ENCODE results near the gene TRMT5. TPM values are rescaled to one million over a fixed set of nuclear protein-coding genes. Genes with fewer than 3 reads are reported as not detected.

TRMT5 gene
- total RNA-seq, 1 donor from 2014 or later = 13.2 TPM

DNA sequence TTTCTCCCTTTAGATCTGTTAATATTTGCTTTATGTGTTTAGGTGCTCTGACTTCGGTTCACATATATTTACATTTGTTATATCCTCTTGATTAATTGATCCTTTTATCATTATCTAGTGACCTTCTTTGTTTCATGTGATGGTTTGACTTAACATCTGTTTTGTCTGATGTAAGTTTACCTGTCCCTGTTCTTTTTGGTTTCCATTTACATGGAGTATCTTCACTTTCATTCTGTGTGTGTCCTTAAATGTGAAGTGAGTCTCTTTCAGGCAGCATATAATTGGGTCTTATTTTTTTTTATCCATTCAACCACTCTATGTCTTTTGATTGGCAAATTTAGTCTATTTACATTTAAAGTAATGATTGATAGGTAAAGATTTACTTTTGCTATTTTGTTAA, 24.2 kb downstream of the TRMT5 start:
- no peak for ATAC-seq (ENCODE audit: low read depth)
- H3K27ac Mint-ChIP-seq = no peak overlapping the region
- H3K36me3 Mint-ChIP-seq (ENCODE audit: low read depth) = peaks cover 55% of the 10 kb centered on the region

DNA sequence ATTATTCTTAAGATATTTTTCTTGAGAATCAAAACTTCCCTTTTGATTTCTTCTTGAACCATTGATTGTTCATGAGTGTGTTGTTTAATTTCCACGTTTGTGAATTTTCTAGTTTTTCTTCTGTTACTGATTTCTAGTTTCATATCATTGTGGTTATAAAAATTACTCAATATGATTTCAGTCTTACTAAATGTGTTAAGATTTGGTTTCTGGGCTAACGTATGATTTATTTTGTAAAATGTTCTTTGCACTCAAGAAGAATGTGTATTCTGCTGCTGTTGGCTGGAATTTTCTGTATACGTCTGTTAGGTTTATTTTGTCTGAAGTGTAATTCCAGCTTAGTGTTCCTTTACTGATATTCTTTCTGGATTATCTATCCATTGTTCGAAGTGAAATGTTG, 24.7 kb downstream of the TRMT5 start:
- CTCF ChIA-PET = no interaction called here
- Mint-ChIP-seq H3K4me1 (no peaks in the 10 kb centered on the region), H3K36me3 (ENCODE audit: low read depth) (peaks cover 53% of the 10 kb centered on the region), H3K27me3 (no peaks in the 10 kb centered on the region), H3K27ac (no peak overlapping the region), H3K9me3 (peaks cover 36% of the 10 kb centered on the region), H3K4me3 (no peak overlapping the region)
- POLR2A ChIA-PET = no interaction called here
- no peak for ATAC-seq (ENCODE audit: low read depth)
- intact Hi-C loops (cut with micrococcal nuclease) = no loop called here
- no peak for DNase-seq
- TF ChIP-seq, protein P1, sequence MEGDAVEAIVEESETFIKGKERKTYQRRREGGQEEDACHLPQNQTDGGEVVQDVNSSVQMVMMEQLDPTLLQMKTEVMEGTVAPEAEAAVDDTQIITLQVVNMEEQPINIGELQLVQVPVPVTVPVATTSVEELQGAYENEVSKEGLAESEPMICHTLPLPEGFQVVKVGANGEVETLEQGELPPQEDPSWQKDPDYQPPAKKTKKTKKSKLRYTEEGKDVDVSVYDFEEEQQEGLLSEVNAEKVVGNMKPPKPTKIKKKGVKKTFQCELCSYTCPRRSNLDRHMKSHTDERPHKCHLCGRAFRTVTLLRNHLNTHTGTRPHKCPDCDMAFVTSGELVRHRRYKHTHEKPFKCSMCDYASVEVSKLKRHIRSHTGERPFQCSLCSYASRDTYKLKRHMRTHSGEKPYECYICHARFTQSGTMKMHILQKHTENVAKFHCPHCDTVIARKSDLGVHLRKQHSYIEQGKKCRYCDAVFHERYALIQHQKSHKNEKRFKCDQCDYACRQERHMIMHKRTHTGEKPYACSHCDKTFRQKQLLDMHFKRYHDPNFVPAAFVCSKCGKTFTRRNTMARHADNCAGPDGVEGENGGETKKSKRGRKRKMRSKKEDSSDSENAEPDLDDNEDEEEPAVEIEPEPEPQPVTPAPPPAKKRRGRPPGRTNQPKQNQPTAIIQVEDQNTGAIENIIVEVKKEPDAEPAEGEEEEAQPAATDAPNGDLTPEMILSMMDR (IDR thresholded peaks at IDR 0.05) = no peak

More for the DNA sequence above, 24.2 kb downstream of the TRMT5 start:
- ChIA-PET CTCF (no interaction called here), POLR2A (no interaction called here)
- no peak for DNase-seq
- intact Hi-C loops (cut with micrococcal nuclease) = no loop called here
- TF ChIP-seq, protein P1 (IDR thresholded peaks at IDR 0.05) = no peak
- Mint-ChIP-seq H3K27me3 (no peaks in the 10 kb centered on the region), H3K4me1 (no peaks in the 10 kb centered on the region), H3K9me3 (peaks cover 36% of the 10 kb centered on the region), H3K4me3 (no peak overlapping the region)

DNA sequence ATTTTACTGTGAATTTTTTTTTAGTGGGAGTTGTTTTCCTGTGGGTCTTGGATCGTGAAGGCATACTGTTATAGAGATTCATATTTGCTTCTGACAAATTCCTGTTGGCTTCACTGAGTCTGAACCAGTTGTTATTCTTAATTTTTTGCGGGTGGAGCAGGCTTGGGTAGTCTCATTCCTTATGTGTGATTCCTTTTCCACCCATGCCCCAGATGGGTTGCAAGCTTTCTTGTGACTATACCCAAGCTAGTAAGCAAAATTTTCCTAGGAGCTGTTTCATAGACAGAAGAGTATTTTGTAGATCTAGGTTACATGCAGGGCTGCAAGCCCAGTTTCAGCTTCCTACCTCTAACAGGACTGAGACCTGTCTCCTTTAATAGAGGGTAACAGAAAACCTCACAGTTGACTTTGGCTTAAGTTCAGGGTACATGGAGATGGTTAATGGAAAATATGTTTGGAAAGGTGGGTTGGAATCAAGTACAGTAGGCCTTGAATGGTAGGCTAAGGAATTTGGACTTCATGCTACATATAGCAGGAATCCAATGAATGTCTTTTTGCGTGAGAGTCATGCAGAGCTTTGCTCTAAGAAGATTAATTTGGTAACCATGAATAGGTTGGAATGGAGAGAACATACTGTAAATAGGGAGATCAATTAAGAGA, 29.0 kb downstream of the TRMT5 start:
- intact Hi-C loops (cut with micrococcal nuclease) = no loop called here
- Mint-ChIP-seq H3K27me3 (no peaks in the 10 kb centered on the region), H3K36me3 (ENCODE audit: low read depth) (peaks cover 27% of the 10 kb centered on the region), H3K27ac (no peak overlapping the region), H3K4me1 (no peaks in the 10 kb centered on the region), H3K9me3 (peaks cover 12% of the 10 kb centered on the region), H3K4me3 (no peak overlapping the region)
- ATAC-seq (ENCODE audit: low read depth) (no peak), DNase-seq (no peak)
- ChIA-PET CTCF (interaction anchor here (0.5 to 0.9 kb wide), 2 partner anchors 28 to 29 kb away, joined by 3 to 4 read pairs; partner anchors contain the start of genes SLC38A6 and TRMT5), POLR2A (no interaction called here)
- TF ChIP-seq, protein P1 (IDR thresholded peaks at IDR 0.05) = no peak

DNA sequence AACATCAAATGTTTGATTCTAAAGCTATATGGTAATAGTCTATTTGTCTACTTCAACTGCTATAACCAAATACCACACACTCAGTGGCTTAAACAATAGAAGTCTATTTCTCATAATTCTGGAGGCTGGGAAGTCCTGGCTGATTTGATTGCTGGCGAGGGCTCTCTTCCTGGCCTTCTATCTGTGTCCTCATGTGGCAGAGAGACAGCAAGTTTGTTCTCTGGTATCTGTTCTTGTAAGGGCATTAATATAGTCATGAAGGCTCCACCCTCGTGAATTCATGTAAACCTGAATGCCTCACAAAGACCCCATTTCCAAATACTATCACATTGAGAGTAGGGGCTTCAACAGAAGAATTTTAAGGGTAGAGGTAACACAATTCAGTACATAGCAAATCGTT, 34.1 kb downstream of the TRMT5 start:
- POLR2A ChIA-PET = no interaction called here
- Mint-ChIP-seq H3K9me3 (no peaks in the 10 kb centered on the region), H3K4me1 (no peaks in the 10 kb centered on the region), H3K27me3 (no peaks in the 10 kb centered on the region), H3K36me3 (ENCODE audit: low read depth) (peaks cover 17% of the 10 kb centered on the region), H3K27ac (no peak overlapping the region), H3K4me3 (no peak overlapping the region)
- DNase-seq = no peak
- CTCF ChIA-PET = no interaction called here
- intact Hi-C loops (cut with micrococcal nuclease) = no loop called here
- TF ChIP-seq, protein P1 (IDR thresholded peaks at IDR 0.05) = no peak
- ATAC-seq (ENCODE audit: low read depth) = no peak

DNA sequence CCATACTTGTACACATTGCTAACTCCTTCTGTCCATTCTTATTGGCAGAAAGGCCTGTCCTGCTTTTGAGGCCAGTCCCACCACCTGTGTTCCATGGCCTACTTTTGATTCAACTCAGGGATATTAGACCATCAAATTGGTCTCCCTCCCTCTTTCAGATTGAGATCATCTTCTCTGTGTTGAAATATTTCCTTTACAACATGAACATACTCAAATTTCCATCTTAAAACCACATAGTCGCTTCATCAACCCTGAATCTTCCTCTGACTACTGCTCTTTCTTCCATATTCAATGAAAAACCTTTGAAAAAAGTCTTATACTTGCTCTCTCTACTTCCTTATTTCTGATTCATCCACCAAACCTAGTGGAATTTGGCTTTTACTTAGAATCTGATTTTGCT, 34.9 kb downstream of the TRMT5 start:
- H3K27ac Mint-ChIP-seq = no peak overlapping the region
- H3K9me3 Mint-ChIP-seq = no peaks in the 10 kb centered on the region
- TF ChIP-seq, protein P1 (IDR thresholded peaks at IDR 0.05) = no peak
- POLR2A ChIA-PET = no interaction called here
- no peak overlapping the region for H3K4me3 Mint-ChIP-seq
- CTCF ChIA-PET = no interaction called here
- no peaks in the 10 kb centered on the region for H3K27me3 Mint-ChIP-seq
- peaks cover 20% of the 10 kb centered on the region for H3K36me3 Mint-ChIP-seq (ENCODE audit: low read depth)
- intact Hi-C loops (cut with micrococcal nuclease) = no loop called here
- no peak for DNase-seq
- no peak for ATAC-seq (ENCODE audit: low read depth)
- no peaks in the 10 kb centered on the region for H3K4me1 Mint-ChIP-seq

All from activated B cell treated with CpG ODN at 0.5 μM for 24 hours (primary cell).